Upper lobe of left lung (tissue), 6 donors: ENCODE data around the gene ANKRD28. TPM values are rescaled to one million over a fixed set of nuclear protein-coding genes. Genes with fewer than 3 reads are reported as not detected.

Experiments
- ATAC-seq, 2 donors: fragments of 200-7000 bp; cut with Tn5 transposase; one replicate each; pipeline ENCODE4 v1.9.1; 2022; ENCODE audit warnings: mild to moderate bottlenecking in 2 of 2, moderate library complexity in 2 of 2; ENCODE audit not compliant: low FRiP score in 2 of 2
- DNase-seq, 2 donors: peaks; one replicate each; pipeline ENCODE4 v3.0.0-alpha.2; 2019 to 2020
- H3K27ac ChIP-seq, 4 donors: fragments of 200-600 bp; sonication (generic); one replicate each; pipeline ENCODE4 v1.5.1; 2016 to 2019
- H3K27me3 ChIP-seq, 4 donors: fragments of 200-600 bp; sonication (generic); one replicate each; pipeline ENCODE4 v1.5.1; 2017 to 2019
- H3K36me3 ChIP-seq, 4 donors: fragments of 200-600 bp; sonication (generic); one replicate each; pipeline ENCODE4 v1.5.1; 2016 to 2019
- H3K4me1 ChIP-seq, 4 donors: fragments of 200-600 bp; sonication (generic); one replicate each; pipeline ENCODE4 v1.5.1; 2018 to 2019
- H3K4me3 ChIP-seq, 4 donors: fragments of 200-600 bp; sonication (generic); one replicate each; pipeline ENCODE4 v1.5.1; 2017 to 2019; ENCODE audit warnings: mild to moderate bottlenecking in 2 of 4, moderate library complexity in 1 of 4
- H3K9me3 ChIP-seq, 4 donors: fragments of 200-600 bp; sonication (generic); one replicate each; pipeline ENCODE4 v1.5.1; 2018 to 2019
- CTCF ChIP-seq, 6 experiments: fragments of 450-650 bp in 4 of 6; fragments of 200-600 bp in 2 of 6; sonication (generic) in 2 of 6; IDR thresholded peaks; one replicate each; pipeline ENCODE4 v1.5.1; 2016 to 2019; ENCODE audit warnings: antibody characterized with exemption in 6 of 6
- EP300 ChIP-seq, 4 donors: sonication (generic); formaldehyde crosslinking; IDR thresholded peaks; one replicate each; pipeline ENCODE4 v1.5.1; 2017; ENCODE audit warnings: antibody characterized with exemption in 4 of 4, control low read depth in 2 of 4
- POLR2A ChIP-seq, 4 donors: fragments of 450-650 bp; IDR thresholded peaks; one replicate each; pipeline ENCODE4 v1.5.1; 2016 to 2017; ENCODE audit warnings: antibody characterized with exemption in 4 of 4, mild to moderate bottlenecking in 2 of 4
- POLR2AphosphoS5 ChIP-seq, 2 donors: sonication (generic); formaldehyde crosslinking; IDR thresholded peaks; one replicate each; pipeline ENCODE4 v1.5.1; 2017; ENCODE audit warnings: antibody characterized with exemption in 2 of 2
- WGBS, 2 donors: methylation state at CpG; one replicate each; pipeline ENCODE4 v1.1.5; 2017 to 2018; 5-methylcytosine and 5-hydroxymethylcytosine counted together
- total RNA-seq, 6 donors: library from RNA; depleted of rRNA in 4 of 6; stranded (reverse); fragments of >200 nt in 4 of 6; gene quantifications; one replicate each; pipeline versions ENCODE4 v1.1.0 to v1.2.1, GENCODE V29; 2016 to 2021
- donor health status: DM: no; HTN: no; CAD: no; lungs with moderate emphysema.
- donor health status: DM: no; HTN: yes; CAD: no; lungs with severe emphysema.

The ANKRD28 gene
- total RNA-seq, 6 donors from 2014 or later, result 31.6 to 107 (median 55.5) TPM

GRCh38 chr3:15769256-15769915, 28.4 kb downstream of the ANKRD28 start:
- Histone ChIP-seq H3K9me3 (no peaks in the 10 kb centered on the region), H3K36me3 (peaks cover 0 to 2% (median 0%) of the 10 kb centered on the region in 4 donors), H3K27ac (peak overlapping the region in 1 of 4 donors; percentile 5), H3K4me1 (peaks cover 5 to 16% (median 13%) of the 10 kb centered on the region in 4 donors), H3K4me3 (no peak overlapping the region), H3K27me3 (no peaks in the 10 kb centered on the region)
- no peak for TF ChIP-seq CTCF (IDR thresholded peaks at IDR 0.05)
- TF ChIP-seq POLR2A (IDR thresholded peaks at IDR 0.05), result no peak
- no peak for TF ChIP-seq POLR2AphosphoS5 (IDR thresholded peaks at IDR 0.05)
- TF ChIP-seq EP300 (IDR thresholded peaks at IDR 0.05), result no peak
- DNase-seq (no peak), ATAC-seq (peak in 1 of 2 donors; percentile 35)
- WGBS, 2 donors, result 76 to 85% methylated on average over 2 of the region's 2 CpGs

GRCh38 chr3:15768421-15769255, 29.1 kb downstream of the ANKRD28 start:
- TF ChIP-seq POLR2AphosphoS5 (IDR thresholded peaks at IDR 0.05) (peak in 1 of 2 donors; percentile 78), EP300 (IDR thresholded peaks at IDR 0.05) (peak in 1 of 4 donors; percentile 95), POLR2A (IDR thresholded peaks at IDR 0.05) (no peak), CTCF (IDR thresholded peaks at IDR 0.05) (no peak)
- peak; percentile 93 to 95 for ATAC-seq
- no peaks in the 10 kb centered on the region for H3K27me3 ChIP-seq
- peaks cover 0 to 4% (median 2%) of the 10 kb centered on the region in 4 donors for H3K36me3 ChIP-seq
- H3K9me3 ChIP-seq, result no peaks in the 10 kb centered on the region
- DNase-seq, result peak; percentile 49 to 61
- H3K4me3 ChIP-seq, result no peak overlapping the region
- 68 to 75% methylated on average over 5 of the region's 5 CpGs for WGBS, 2 donors
- H3K4me1 ChIP-seq, result peaks cover 5 to 16% (median 13%) of the 10 kb centered on the region in 4 donors
- peak overlapping the region in 3 of 4 donors; percentile 23 to 62 (median 61) for H3K27ac ChIP-seq

- WGBS, 2 donors, result 93 to 96% methylated on average over 1 of the region's 1 CpG
- H3K4me1 ChIP-seq, result peaks cover 5 to 16% (median 13%) of the 10 kb centered on the region in 4 donors
- H3K36me3 ChIP-seq, result peaks cover 0 to 4% (median 2%) of the 10 kb centered on the region in 4 donors
- ATAC-seq (no peak), DNase-seq (no peak)
- no peaks in the 10 kb centered on the region for H3K9me3 ChIP-seq
- H3K27me3 ChIP-seq, result no peaks in the 10 kb centered on the region
- no peak overlapping the region for H3K27ac ChIP-seq
- no peak overlapping the region for H3K4me3 ChIP-seq
- TF ChIP-seq CTCF (IDR thresholded peaks at IDR 0.05) (no peak), EP300 (IDR thresholded peaks at IDR 0.05) (no peak), POLR2A (IDR thresholded peaks at IDR 0.05) (no peak), POLR2AphosphoS5 (IDR thresholded peaks at IDR 0.05) (no peak)
These were observed 31.4 kb downstream of the ANKRD28 start for GRCh38 chr3:15766406-15766805.

GRCh38 chr3:15758295-15758694, 39.5 kb downstream of the ANKRD28 start:
- H3K9me3 ChIP-seq, result no peaks in the 10 kb centered on the region
- H3K4me3 ChIP-seq, result no peak overlapping the region
- DNase-seq, result no peak
- no peaks in the 10 kb centered on the region for H3K27me3 ChIP-seq
- TF ChIP-seq EP300 (IDR thresholded peaks at IDR 0.05) (no peak), CTCF (IDR thresholded peaks at IDR 0.05) (no peak), POLR2A (IDR thresholded peaks at IDR 0.05) (no peak), POLR2AphosphoS5 (IDR thresholded peaks at IDR 0.05) (no peak)
- peak in 1 of 2 donors; percentile 82 for ATAC-seq
- no peak overlapping the region for H3K27ac ChIP-seq
- no peaks in the 10 kb centered on the region for H3K36me3 ChIP-seq
- H3K4me1 ChIP-seq, result peaks cover 0 to 2% (median 0%) of the 10 kb centered on the region in 4 donors
- WGBS, 2 donors, result 86 to 92% methylated on average over 3 of the region's 3 CpGs
